Stimulated activated CD4-positive, alpha-beta T cell treated with anti-CD3 and anti-CD28 coated beads, Interleukin-15, amount 100 ng/mL, for 1 hour (primary cell): ENCODE results near the gene RCAN1.

Experiments
- DNase-seq, 2 donors: peaks; one replicate each; pipeline ENCODE4 v3.0.0-alpha.2; 2020; ENCODE audit warnings: low read depth in 1 of 2, low spot score in 1 of 2

The RCAN1 gene

DNA sequence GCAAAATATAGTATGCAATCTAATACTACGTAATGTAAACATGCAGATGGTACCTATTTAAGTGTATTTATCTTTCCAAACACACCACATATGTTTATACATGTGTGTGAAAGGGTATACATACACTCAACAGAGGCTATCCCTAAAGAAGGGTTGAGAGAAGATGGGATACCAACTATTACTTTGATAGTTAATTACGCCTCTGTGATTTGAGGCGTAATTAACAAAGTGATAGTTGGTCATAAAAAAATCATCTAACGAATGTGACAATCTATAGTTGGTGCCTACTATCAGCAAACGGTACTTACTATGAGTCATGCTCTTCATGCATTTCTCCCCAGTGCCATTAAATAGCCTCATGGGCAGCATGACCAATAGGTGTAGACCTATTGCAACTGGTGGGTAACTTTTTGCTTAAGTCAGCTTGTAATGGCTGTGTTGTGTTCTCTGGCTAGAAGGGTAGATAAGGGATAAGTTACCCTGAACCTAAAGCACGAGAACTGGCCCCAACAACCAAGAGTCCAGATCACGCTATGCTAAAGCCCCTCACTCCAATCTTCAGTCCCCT is 15.3 kb downstream of the RCAN1 start:
- DNase-seq = no peak

DNA sequence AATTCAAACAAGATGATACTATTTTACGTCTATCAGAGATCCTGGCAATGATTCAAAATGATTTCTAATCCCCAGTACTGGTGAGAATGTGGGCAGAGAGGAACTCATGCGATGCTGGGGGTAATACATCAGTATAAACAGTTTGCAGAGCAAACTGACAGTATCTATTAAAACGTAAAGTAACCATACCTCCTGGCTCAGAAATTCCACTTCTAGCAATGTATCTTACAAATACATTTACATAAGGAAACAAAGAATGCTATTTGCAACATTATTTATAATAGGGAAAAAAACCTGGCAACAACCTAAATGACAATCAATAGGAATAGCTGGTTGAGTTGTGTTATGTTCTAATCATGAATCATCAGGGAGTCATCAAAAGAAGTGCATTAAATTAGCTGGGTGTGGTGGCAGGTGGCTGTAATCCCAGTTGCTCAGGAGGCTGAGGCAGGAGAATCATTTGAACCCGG is 15.9 kb downstream of the RCAN1 start:
- no peak for DNase-seq

DNA sequence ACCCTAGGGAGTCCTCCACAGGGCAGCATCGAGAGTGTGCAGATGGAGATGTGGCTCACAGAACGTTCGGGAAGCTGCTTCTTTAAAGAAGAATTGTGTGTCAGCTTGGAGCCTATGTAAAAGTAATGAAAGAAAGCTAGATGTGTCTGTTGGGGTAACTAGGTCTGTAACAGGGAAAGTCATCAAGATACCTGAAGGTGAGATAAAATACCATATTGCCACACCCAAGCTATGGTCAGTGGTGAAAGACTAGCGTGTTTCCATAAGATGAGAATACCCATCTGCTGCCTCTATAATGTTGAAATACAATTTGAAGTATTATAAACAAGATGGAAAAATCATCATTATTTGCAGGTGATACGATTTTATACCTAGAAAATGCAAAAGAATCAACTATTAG is 17.5 kb downstream of the RCAN1 start:
- DNase-seq = no peak

DNA sequence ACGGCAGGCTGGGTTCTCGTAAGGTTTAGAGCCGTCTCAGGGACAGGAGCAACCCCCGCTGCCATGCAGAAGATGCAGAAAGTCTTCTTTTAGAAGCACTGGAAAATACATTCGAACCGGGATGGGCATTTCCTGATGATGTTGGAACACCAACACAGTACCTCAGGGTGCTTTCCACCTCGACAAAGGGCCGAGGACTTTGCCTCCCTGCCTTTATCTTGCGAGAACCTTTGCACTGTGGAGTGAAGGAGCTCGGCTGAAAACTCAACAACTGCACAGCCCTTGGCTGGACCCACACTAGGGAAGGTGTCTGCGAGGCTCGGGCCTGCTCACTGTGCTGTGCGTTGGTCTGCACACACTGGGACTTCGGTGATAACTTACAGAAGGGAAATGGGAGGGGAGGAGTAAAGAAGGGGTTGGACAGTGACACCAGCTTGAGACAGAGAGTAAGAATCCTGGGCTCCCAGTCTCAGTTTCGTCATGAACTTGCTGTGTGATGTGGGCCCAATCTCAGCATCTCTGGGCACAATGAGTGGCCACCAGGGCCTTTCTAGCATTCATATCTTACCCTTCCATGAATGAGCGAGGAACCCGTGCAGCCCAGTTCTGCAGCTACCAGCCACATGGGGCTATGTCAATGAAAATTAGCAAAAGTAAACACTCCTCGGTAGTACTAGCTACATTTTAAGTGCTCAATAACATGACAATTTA is 18.2 kb downstream of the RCAN1 start:
- DNase-seq = no peak

DNA sequence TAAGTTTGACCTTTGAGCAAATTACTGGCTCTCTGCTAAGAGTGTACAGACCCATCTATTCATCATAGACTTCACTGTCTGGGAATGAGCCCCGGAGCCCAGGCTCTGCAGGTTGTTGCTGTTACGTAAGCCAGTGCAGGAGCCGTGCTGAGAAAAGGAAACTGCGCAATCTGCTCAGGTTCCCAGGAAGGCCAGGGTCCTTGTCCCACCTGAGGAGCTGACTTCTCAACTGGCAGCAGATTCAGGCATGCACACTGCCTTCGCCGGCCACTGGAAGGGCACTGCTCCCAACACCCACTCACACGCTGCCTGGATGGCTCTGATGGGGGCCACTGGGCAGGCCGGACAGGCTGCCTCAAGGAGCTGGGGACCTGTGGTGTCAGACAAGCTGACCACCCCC is 19.5 kb downstream of the RCAN1 start:
- DNase-seq = no peak

DNA sequence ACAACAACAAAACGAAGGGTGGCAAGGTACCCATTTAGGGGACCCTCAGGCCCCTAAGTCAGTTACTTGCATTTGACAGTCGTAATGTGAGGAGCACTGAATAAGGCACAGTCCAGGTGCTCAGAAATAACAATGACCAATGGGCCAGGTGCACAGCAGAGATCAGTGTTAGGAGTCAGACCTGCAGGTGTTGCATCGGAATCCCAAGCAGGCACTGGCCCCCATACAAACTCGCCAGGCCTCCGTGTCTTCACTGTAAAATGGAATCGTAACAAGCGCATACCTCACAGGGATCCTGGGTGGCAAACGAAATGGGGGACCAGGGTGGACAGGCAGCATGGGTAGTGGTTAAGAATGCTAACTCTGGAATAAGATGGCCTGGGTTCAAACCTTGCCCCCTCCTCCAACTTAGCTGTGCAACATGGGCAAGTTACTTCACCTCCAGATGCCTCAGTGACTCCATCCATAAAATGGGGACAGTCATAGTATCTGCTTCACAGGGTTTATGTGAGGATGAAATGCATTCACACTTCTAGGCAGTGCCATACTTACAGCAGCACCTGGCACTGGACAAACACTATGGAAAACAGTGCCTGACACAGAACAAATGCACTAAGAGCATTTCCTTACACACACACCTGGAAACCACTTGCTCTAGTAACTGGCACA is 20.2 kb downstream of the RCAN1 start:
- DNase-seq = no peak

DNA sequence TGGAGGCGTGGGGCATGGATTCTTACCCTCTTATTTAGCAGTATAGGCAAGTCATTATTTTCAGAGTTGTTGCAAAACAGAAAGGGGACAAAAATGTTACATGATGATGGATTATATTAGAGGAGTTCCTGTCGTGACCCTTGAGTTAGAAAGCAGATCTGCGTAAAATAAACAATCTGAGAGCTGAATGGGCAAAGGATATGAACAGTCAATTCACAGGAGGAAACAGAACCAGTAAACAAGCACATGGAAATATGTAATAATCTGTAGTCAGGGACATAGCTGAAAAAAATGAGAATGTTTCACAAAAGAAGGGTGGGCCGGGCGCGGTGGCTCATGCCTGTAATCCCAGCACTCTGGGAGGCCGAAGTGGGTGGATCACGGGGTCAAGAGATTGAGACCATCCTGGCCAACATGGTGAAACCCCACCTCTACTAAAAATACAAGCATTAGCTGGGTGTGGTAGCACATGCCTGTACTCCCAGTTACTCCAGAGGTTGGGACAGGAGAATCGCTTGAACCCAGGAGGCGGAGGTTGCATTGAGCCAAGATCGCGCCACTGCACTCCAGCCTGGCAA is 20.9 kb downstream of the RCAN1 start:
- no peak for DNase-seq

DNA sequence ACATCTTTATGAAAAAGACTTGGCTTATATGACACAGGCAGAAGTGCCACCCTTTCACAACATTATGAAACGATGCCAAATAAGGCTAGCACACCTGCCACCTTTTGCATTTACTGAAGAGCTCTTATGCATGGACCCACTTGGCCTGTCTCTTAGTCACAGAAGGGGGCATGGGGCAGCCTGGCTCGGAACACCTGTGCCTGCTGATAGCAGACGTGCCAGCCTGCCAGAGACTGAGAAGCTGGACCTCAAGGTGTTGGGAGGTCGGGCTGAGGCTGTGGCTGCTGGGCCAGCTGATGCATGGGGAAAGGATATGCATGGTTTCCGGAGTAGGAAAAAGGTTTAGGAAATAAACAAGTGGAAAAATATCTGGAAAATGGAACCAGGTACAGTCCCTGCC is 21.5 kb downstream of the RCAN1 start:
- DNase-seq = no peak

DNA sequence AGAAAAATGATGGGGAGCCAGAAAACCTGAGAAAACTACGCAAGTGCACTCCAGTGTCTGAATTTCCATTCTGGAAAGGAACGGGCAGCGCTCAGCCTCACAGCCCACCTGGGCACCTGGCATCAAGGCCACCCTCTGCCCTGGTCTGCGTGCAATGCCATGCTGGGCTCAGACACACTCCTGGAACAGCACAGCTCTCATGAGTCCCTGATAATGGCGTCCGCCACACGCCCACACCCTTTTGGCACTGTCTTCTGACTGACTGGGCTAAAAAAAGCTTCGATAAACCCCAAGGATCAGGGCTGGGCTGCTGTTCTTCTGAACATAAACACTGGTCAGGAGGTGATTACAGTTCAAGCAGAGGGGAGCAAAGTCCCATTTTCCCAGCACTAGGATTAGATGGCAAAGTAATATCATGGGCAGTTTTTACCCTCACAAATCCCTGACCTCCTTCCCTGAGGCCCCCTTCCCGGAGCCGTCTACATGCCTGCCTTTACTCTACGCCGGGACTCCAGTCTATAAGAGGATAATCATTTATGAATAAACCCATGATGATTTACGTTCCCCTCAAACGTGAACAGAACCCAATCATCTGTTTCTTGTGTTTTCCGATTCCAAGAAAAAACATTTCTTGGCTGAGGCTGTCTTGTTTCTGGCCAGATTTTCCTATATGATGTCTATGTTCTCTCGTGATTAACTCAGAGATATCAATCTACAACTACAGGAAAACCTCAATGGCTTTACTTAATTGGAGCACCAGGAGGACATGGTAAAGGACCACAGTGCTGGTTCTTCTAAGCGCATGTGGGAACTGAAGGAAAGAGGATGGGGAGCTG is 22.6 kb downstream of the RCAN1 start:
- no peak for DNase-seq

DNA sequence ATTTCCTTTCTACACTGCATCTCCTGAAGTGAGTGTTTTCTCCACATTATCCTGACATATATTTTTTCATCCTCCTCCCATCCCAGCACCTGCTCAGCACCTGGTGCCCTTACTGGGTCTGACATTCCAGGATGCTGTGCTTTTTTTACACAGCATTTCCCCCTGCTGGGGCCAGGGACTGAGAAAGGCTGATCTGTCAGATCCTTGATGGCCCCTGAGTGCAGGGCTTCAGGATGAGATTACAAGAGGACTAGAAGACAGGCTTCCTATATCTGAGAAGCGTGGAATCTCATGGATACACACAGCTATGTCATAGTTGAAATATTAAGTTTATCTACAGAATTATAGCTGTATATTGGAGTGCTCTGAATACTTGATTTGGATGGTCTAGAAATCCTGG is 24.4 kb downstream of the RCAN1 start:
- no peak for DNase-seq

DNA sequence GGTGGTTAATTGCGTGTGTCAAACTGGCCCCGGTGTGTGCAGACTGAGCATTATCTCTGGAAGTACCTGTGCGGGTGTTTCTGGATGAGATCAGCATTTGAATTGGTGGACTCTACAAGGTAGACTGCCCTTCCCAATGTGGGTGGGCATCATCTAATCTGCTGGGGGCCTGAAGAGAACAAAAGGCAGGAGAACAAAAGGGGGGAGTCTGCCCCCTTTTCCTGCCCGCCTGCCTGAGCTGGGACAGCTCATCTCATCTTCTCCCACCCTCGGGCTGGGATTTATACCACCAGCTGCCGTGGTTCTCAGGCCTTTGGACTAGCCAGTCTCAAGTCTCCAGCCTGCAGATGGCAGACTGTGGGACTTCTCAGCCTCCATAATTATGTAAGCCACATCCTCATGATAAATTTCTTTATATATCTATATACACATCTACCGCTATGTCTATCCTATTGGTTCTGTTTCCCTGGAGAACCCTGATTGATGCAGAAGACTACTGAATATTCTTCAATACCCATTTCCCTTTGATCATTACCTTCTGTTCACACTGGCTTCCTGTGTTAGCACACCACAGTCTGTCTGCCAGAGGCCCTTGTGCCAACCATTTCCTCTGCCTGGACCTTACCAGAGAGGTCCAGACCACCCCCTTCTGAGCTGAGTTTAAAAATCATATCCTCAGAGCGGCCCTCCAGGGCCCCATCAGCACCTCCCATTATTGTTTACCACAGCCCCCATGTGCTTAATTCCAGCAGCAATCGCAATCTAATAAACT is 25.2 kb downstream of the RCAN1 start:
- no peak for DNase-seq

DNA sequence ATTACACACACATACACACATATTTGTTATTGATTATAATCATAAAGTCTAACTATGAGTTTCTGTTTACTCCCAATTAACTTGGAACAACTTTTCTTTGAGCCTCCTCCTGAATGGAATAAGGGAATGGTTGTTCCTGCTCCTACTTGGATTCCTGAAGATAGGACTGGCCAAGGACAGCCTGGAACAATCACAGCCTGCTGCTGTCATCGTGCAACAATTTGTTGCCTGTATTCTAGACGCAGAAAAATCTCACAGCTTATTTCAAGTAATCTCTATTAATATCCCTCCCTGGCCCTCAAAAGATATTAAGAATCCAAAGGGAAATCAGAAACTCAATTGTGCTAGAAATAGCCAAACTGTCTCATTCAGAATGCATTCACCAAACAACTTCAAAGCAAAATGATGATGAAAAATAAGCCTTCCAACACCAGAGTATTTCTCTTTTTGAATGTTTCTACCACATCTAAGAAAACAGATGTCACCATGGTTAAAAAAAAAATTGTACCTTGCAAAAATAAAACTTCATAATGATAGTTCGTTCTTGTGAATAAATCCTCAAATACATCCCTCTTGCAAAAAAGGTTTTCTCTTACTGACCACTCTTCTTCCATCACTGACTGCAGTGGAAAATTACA is 30.9 kb downstream of the RCAN1 start:
- DNase-seq = no peak

DNA sequence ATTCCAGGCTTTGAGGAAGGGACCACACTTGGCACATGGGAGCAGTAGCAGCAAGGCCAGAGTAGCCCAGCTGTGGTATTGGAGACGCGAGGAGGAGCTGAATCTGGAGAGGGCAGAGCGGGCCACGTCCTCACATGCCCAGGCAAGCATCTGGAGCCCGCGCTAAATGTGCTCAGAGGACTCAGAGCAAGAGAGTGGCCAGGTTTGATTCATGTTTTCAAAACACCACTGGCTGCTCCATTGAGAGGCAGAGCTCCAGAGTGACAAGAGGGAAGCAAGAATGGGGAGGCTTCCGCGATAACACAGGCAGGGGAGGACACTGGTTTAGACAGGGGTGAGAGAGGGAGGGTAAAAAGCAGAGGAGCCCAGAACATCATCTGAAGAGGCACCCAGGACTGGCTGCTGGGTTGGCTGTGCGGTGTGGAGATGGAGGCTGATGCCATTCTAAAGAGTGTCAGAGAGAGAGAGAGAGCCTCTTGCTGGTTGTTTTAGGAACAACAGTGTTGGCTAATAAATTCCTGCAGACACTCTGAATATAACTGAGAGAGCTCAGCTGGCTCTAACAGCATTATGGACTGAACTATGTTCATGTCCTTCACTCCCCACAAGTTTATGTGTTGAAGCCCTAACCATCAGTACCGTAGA is 32.3 kb downstream of the RCAN1 start:
- DNase-seq = no peak

DNA sequence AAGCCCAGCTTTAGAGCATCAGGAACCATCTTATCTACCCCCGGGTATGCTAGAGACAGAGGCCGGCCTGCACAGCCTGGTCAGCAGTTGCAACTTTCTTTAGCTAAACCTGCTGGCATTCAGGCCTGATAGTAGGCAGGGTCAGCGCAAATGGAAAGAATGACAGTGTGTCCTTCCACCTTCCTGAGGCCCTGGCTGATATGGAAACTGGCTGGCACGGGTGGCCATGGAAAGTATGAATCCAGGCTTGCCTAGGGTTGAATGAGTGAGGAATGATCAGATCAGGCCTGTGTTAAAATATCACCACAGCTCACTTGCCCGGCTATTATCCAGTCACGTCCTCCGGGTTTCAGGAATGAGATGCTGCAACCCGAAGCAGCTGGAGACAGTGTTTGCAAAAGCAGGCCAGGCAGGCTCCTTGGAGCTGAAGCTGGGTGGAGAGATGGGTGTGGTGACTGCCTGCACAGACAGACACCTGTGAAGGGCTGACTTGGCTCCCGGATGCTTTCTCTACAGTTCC is 34.7 kb downstream of the RCAN1 start:
- DNase-seq = no peak

DNA sequence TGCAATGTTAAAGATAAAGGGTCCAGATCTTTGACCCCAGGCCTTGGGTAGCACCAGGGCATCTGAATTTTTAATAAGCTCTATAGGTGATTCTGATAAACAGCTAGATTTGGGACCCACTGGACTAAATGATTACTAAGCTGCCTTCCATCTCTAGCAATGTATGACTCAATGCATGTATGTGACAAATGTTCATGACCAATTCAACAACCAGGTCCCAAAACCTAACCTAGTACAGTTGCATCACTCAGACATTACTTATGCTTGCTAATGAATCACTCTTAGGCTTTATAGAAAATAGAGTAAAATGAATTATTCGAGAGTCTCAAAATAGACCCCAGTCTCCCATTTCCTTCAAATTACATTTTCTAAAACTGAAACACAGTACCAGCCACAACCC is 35.5 kb downstream of the RCAN1 start:
- no peak for DNase-seq

DNA sequence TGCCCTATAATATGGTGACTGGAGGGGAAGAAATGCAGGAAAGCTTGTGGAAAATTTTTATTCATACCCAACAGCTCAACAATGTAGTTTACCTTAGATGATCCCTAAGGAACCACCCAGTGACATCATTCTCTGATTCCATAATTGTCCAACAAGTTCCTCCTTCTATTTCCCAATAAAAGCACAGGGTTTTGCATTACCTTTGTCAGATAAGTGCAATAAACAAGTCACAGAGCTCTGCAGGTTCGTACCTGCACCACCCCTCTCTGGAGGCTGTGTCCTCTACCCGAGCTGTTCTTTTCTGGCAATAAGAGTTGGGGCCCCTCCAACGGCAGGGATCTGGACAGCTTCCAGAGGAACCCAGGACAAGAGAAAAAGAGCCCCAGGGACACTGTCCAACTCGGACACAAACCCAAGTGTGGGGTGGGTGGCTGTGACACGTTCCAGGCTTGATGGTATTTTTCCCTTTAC is 38.8 kb downstream of the RCAN1 start:
- DNase-seq = no peak

DNA sequence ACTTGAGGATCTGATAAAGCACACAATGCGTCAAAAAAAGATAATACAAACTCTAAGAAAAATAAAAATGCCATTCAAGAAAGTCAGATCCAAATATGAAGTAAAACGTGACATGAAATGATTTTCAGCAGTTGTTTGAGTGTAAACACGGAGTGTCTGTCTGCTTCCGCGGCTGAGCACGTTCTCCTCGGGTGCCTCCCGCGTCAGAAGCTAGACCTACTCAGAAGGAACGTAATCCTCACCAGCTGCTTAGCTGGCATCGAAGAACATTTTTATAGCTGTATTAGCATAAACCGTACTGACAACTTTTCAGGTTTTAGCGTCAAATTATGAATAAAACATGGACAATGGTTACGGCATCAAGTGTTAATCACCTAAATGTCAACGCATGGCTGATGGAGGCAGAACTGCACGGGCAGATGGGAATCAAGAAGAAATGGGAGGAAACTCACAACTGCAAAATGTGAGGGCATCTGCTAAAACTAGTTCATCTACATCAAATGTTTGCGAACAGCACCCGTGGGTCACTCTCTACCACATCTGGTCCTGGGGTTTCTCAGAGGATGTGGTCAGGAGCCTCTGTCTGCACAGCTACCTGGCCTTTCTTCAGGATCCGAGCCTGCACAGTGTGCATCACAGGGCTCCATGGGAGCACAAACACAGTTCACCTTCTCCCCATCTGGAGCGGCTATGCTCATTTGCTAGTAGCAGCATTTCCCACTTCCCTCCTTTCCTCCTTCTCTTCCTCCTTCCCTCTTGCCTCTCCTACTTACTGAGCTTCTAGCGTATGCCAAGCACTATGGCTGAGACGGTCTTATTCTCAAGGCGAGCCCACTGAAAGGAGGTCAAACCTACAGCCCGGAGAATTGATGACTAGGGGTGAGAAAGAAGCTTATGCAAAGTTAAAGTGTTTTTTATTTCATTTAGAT is 40.0 kb downstream of the RCAN1 start:
- DNase-seq = no peak

DNA sequence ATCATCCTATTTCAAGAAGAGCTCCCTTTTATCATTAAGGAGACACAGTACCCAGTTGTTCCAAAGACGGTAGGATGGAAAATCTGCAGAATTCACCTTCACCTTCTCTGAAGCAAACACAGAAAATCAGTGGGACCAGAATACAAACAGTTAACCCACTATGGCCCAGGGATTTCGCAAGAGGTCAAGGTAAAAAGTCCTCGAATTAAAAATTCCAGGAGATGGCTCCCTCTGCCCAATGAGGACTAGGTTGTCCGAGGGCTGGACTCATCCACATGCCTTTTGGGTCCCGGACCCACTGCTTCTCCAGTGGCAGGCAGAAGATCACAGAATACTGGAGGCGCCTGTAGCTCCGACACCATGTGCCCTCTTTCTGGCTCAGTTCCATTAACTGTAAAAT is 42.9 kb downstream of the RCAN1 start:
- DNase-seq = no peak
